OCI-LY3 (cell line): ENCODE measurements around the gene MED15.

Experiments
- H2AFZ ChIP-seq: fragments of 200-600, 300-600 bp; shearing (Covaris generic); 2 replicates; pipeline ENCODE4 v1.6.0; 2014; ENCODE audit warnings: antibody characterized with exemption, low read depth, low read length
- H3K27ac ChIP-seq: fragments of 200-600, 300-600 bp; sonication (generic); 2 replicates; pipeline ENCODE4 v1.5.1; 2014; ENCODE audit warnings: mild to moderate bottlenecking, low read length, moderate library complexity, mixed read lengths
- H3K27me3 ChIP-seq: fragments of 200-600, 300-600 bp; sonication (generic); 2 replicates; pipeline ENCODE4 v1.6.1; 2014; ENCODE audit warnings: low read depth, low read length, mixed read lengths
- H3K36me3 ChIP-seq: fragments of 200-600, 300-600 bp; sonication (generic); replicated peaks from 2 replicates; pipeline ENCODE3; 2014; ENCODE audit warnings: low read depth, low read length, mixed read lengths
- H3K4me1 ChIP-seq: fragments of 300-600, 200-600 bp; sonication (generic); 2 replicates; pipeline ENCODE4 v1.6.1; 2014; ENCODE audit warnings: low read length, mixed read lengths
- H3K4me2 ChIP-seq: fragments of 200-600, 300-600 bp; sonication (generic); 2 replicates; pipeline ENCODE4 v1.6.1; 2014; ENCODE audit warnings: low read length, mixed read lengths
- H3K4me3 ChIP-seq: fragments of 300-600, 200-600 bp; sonication (generic); 2 replicates; pipeline ENCODE4 v1.5.1; 2014; ENCODE audit warnings: antibody characterized with exemption, mild to moderate bottlenecking, low read length, moderate library complexity
- H3K79me2 ChIP-seq: fragments of 300-600, 200-600 bp; shearing (Covaris generic); 2 replicates; pipeline ENCODE4 v1.6.1; 2014; ENCODE audit warnings: mild to moderate bottlenecking, low read length, mixed read lengths
- H3K9ac ChIP-seq: fragments of 300-600, 200-600 bp; shearing (Covaris generic); 2 replicates; pipeline ENCODE4 v1.6.0; 2014; ENCODE audit warnings: mild to moderate bottlenecking, low read length, moderate library complexity
- H3K9me3 ChIP-seq: fragments of 200-600, 300-600 bp; shearing (Covaris generic); 2 replicates; pipeline ENCODE4 v1.6.1; 2014; ENCODE audit warnings: low read length, mixed read lengths; ENCODE audit not compliant: insufficient read depth
- H4K20me1 ChIP-seq: fragments of 200-600, 300-600 bp; sonication (generic); 2 replicates; pipeline ENCODE4 v1.6.1; 2016; ENCODE audit warnings: low read length, mixed read lengths; ENCODE audit not compliant: insufficient read depth
- CTCF ChIP-seq: fragments of 200-600, 300-600 bp; sonication (generic); IDR thresholded peaks from 2 replicates; pipeline ENCODE4 v1.5.1; 2014; ENCODE audit warnings: antibody characterized with exemption, low read length, low read depth
- EZH2phosphoT487 ChIP-seq: fragments of 200-600 bp; shearing (Covaris generic); IDR thresholded peaks from 2 replicates; pipeline ENCODE4 v1.6.1; 2018; ENCODE audit warnings: antibody characterized with exemption, mixed run types, low read depth

Gene MED15

DNA sequence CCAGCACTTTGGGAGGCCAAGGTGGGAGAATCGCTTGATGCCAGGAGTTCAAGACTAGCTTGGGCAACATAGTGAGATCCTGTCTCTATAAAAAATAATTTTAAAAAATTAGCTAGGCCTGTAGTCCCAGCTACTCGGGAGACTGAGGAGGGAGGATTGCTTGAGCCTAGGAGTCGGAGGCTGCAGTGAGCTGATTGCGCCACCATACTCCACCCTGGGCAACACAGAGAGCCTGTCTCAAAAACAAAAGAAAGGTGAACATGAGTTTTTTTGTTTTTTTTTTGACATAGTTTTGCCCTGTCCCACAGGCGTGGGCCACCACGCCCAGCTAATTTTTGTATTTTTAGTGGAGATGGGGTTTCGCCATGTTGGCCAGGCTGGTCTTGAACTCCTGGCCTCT is 17.6 kb downstream of the MED15 start:
- TF ChIP-seq EZH2phosphoT487 = no peak
- no peak for TF ChIP-seq CTCF
- H3K27ac ChIP-seq = no peak overlapping the region
- no peaks in the 10 kb centered on the region for H3K9me3 ChIP-seq
- H4K20me1 ChIP-seq = peaks cover 66% of the 10 kb centered on the region
- H3K9ac ChIP-seq = no peak overlapping the region
- no peak overlapping the region for H3K4me3 ChIP-seq
- peaks cover 87% of the 10 kb centered on the region for H3K79me2 ChIP-seq
- H3K36me3 ChIP-seq = peaks cover 38% of the 10 kb centered on the region
- H3K4me1 ChIP-seq = peaks cover 20% of the 10 kb centered on the region
- no peak overlapping the region for H3K4me2 ChIP-seq
- H2AFZ ChIP-seq = no peak overlapping the region
- no peaks in the 10 kb centered on the region for H3K27me3 ChIP-seq

DNA sequence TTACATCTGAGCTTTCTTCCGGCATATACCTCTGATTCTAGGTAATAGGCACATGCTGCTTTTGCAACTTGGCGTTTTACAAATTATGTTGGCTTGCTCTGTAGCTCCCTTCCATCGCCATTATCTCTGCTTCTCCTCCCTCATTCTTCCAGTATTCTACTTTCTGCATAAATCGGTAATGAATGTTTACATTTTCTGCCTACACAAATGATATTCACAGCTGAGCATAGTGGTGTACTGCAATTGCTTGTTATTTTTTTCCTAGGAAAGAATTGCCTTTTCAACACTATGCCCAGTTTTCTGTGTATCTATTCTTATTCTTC is 18.9 kb downstream of the MED15 start:
- Histone ChIP-seq H2AFZ (no peak overlapping the region), H3K27ac (no peak overlapping the region), H3K9ac (no peak overlapping the region), H3K79me2 (peaks cover 87% of the 10 kb centered on the region), H3K4me2 (no peak overlapping the region), H3K9me3 (no peaks in the 10 kb centered on the region), H3K4me1 (peaks cover 20% of the 10 kb centered on the region), H3K4me3 (no peak overlapping the region), H3K27me3 (no peaks in the 10 kb centered on the region), H3K36me3 (peaks cover 38% of the 10 kb centered on the region), H4K20me1 (peaks cover 71% of the 10 kb centered on the region)
- TF ChIP-seq CTCF (no peak), EZH2phosphoT487 (no peak)

- H3K9me3 ChIP-seq = no peaks in the 10 kb centered on the region
- no peak overlapping the region for H3K27ac ChIP-seq
- peaks cover 90% of the 10 kb centered on the region for H3K79me2 ChIP-seq
- no peak for TF ChIP-seq CTCF
- TF ChIP-seq EZH2phosphoT487 = no peak
- H3K9ac ChIP-seq = no peak overlapping the region
- peaks cover 42% of the 10 kb centered on the region for H3K36me3 ChIP-seq
- H2AFZ ChIP-seq = no peak overlapping the region
- H4K20me1 ChIP-seq = peaks cover 74% of the 10 kb centered on the region
- H3K4me3 ChIP-seq = no peak overlapping the region
- H3K4me1 ChIP-seq = peaks cover 20% of the 10 kb centered on the region
- H3K27me3 ChIP-seq = no peaks in the 10 kb centered on the region
- no peak overlapping the region for H3K4me2 ChIP-seq
Observed at GRCh38 chr22:20526628-20527355, 19.4 kb downstream of the MED15 start.

GRCh38 chr22:20528405-20528978 is 21.1 kb downstream of the MED15 start:
- H3K27ac ChIP-seq = no peak overlapping the region
- H3K4me2 ChIP-seq = no peak overlapping the region
- H2AFZ ChIP-seq = no peak overlapping the region
- peaks cover 90% of the 10 kb centered on the region for H3K79me2 ChIP-seq
- peaks cover 33% of the 10 kb centered on the region for H3K36me3 ChIP-seq
- TF ChIP-seq CTCF = no peak
- TF ChIP-seq EZH2phosphoT487 = no peak
- H3K4me3 ChIP-seq = no peak overlapping the region
- H3K9me3 ChIP-seq = no peaks in the 10 kb centered on the region
- H4K20me1 ChIP-seq = peaks cover 74% of the 10 kb centered on the region
- no peak overlapping the region for H3K9ac ChIP-seq
- no peaks in the 10 kb centered on the region for H3K27me3 ChIP-seq
- peaks cover 3% of the 10 kb centered on the region for H3K4me1 ChIP-seq
